ENCODE measurements around the gene KIAA1614.

DNA sequence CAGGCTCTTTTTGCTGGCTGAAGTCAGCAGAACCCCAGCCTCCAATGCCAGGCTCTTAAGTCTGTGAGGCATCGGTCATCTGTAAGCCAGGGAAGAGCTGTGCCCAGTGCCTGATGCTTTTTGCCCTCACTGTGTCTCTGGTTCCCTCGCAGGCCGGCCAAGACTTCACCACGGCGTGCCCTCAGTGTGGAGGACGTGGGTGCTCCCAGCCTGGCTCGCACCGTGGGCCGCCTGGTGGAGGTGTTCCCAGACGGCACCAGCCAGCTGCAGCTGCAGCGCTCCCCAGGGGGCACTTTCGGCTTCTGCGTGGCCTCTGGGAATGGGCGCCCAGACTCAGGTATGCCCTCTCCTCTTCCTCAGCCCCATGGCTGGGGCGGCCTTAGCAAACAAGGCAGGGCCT is 32.5 kb downstream of the KIAA1614 start:
- TF ChIP-seq GABPA (IDR thresholded peaks at IDR 0.05; ENCODE audit: low read depth) (no peak), POLR2AphosphoS5 (IDR thresholded peaks at IDR 0.05; ENCODE audit: low read depth) (no peak)
- TF ChIP-seq, protein P1, sequence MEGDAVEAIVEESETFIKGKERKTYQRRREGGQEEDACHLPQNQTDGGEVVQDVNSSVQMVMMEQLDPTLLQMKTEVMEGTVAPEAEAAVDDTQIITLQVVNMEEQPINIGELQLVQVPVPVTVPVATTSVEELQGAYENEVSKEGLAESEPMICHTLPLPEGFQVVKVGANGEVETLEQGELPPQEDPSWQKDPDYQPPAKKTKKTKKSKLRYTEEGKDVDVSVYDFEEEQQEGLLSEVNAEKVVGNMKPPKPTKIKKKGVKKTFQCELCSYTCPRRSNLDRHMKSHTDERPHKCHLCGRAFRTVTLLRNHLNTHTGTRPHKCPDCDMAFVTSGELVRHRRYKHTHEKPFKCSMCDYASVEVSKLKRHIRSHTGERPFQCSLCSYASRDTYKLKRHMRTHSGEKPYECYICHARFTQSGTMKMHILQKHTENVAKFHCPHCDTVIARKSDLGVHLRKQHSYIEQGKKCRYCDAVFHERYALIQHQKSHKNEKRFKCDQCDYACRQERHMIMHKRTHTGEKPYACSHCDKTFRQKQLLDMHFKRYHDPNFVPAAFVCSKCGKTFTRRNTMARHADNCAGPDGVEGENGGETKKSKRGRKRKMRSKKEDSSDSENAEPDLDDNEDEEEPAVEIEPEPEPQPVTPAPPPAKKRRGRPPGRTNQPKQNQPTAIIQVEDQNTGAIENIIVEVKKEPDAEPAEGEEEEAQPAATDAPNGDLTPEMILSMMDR (IDR thresholded peaks at IDR 0.05; ENCODE audit: insufficient read depth, low read length) = no peak

All from HL-60 (cell line).